BLaER1 (cell line): Measurements from ENCODE around the gene HLA-G.
"Not testable (repeated sequence)": the region's sequence is repeated elsewhere in the genome, so short reads cannot be mapped to it uniquely, and the experiment has no call there.

Source experiments
- H3K27ac ChIP-seq: shearing (Covaris generic); formaldehyde crosslinking; 2 replicates; pipeline ENCODE4 v1.8.1; 2022
- H3K27me3 ChIP-seq: shearing (Covaris generic); formaldehyde crosslinking; 2 replicates; pipeline ENCODE4 v1.8.1; 2022
- H3K36me3 ChIP-seq: shearing (Covaris generic); formaldehyde crosslinking; 2 replicates; pipeline ENCODE4 v1.8.1; 2022
- H3K4me1 ChIP-seq: shearing (Covaris generic); formaldehyde crosslinking; 2 replicates; pipeline ENCODE4 v1.8.1; 2022
- H3K4me2 ChIP-seq: shearing (Covaris generic); formaldehyde crosslinking; 2 replicates; pipeline ENCODE4 v1.8.1; 2022
- H3K4me3 ChIP-seq: shearing (Covaris generic); formaldehyde crosslinking; 2 replicates; pipeline ENCODE4 v1.8.1; 2022
- H3K9ac ChIP-seq: shearing (Covaris generic); formaldehyde crosslinking; 2 replicates; pipeline ENCODE4 v1.8.1; 2022
- H3K9me3 ChIP-seq: shearing (Covaris generic); formaldehyde crosslinking; 2 replicates; pipeline ENCODE4 v1.8.1; 2022
- H4K20me1 ChIP-seq: shearing (Covaris generic); formaldehyde crosslinking; 2 replicates; pipeline ENCODE4 v1.8.1; 2022
- Cebpa-rat ChIP-seq: shearing (Covaris generic); IDR thresholded peaks from 2 replicates; pipeline ENCODE4 v1.8.1; 2022

Gene HLA-G

DNA sequence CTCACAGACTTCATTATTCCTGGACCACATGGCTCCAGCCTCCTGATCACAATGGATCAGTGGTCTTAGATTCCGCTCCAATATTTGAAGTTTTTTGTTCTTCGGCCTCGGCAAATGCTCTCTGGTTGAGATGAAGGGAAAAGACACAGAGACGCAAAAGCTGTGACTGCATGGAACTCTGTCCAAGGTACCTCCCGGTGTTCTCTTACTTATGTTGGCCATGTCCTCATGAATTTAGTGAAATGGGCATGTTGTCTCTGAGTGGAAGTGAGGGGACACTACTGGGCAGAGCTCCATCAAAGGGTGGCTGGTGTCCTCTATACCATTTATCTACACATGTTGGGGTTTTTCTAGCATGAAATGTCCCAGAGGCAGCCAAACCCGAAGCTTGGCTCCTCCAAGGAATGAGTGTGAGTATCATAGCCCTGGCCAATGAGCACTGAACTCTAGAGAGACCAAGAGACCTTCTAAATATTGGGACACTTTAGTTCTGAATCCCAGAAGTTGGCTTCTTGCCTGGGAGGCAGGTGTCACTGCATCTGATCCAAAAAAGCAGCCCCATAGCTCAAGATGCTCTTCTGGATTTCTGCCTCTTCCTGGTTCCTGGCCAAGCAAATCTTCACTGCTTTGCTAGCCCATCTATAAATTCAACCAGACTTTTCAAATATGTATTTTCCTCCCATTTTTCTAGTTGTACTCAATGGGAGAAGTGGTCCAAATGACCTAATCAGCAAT lies 34.1 kb downstream of the HLA-G start:
- H3K4me2 ChIP-seq: no peak overlapping the region
- H3K4me3 ChIP-seq: no peak overlapping the region
- H3K4me1 ChIP-seq: no peaks in the 10 kb centered on the region
- no peak for TF ChIP-seq Cebpa-rat
- H3K9me3 ChIP-seq: no peaks in the 10 kb centered on the region
- H3K27ac ChIP-seq: no peak overlapping the region
- H3K27me3 ChIP-seq: no peaks in the 10 kb centered on the region
- H3K36me3 ChIP-seq: no peaks in the 10 kb centered on the region
- no peaks in the 10 kb centered on the region for H4K20me1 ChIP-seq
- no peak overlapping the region for H3K9ac ChIP-seq

DNA sequence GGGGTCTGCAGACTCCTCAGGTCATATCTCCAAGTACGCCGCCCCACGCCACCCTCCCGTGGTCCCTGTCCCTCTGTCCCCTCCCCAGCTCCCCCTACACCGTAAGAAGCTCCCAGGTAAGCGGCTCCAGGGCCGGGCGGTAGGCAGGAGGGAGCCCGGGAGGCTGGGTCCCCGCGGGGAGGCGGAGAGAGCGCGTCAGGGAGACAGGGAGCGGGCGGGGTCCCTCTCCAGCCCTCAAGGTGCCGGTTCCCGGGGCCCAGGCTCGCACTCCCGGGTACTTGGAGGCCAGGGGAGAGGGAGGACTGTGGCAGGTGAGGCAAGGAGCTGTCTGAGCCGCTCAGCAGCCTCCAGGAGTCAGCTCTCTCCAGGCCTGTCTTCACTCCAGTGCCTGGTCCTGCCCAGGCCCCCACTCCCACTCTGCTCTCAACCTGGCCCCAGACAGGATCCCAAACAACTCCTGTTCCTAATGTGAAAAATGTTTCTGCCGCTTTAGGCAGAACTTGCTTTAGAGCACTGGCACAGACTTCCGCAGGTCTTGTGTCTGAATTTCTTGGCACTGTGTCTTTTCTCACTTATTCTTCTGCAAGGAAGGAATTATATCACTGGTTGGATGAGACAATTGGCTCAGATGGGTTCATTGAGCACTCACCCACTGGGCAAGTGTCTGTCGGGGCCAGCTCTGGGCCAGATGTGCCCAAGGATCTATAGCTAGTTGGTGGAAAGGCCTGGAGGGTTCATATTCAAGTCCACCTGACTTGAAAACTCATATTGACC lies 36.6 kb downstream of the HLA-G start:
- no peaks in the 10 kb centered on the region for H3K9me3 ChIP-seq
- H3K4me2 ChIP-seq: no peak overlapping the region
- no peak overlapping the region for H3K27ac ChIP-seq
- H3K9ac ChIP-seq: no peak overlapping the region
- TF ChIP-seq Cebpa-rat: no peak
- H3K36me3 ChIP-seq: no peaks in the 10 kb centered on the region
- no peaks in the 10 kb centered on the region for H3K4me1 ChIP-seq
- no peaks in the 10 kb centered on the region for H4K20me1 ChIP-seq
- H3K27me3 ChIP-seq: no peaks in the 10 kb centered on the region
- no peak overlapping the region for H3K4me3 ChIP-seq

DNA sequence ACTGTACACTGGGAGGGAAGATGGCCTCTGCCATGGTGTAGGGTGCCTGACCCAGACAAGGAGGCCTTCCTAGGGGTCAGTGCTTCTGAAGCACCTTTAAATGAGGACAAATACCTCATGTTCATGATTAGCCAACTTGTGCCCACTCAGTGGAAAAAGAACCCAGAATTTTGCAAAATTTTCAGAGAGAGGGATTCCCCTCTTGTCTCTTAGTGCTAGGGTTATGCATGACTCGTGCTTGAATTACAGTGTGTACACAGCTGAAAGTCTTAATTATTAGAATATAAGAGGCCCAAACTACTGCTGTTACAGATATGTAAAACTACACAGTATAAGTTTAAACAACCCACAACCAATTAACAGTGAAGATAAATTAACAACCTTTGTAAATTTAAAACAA lies 38.0 kb downstream of the HLA-G start:
- no peak overlapping the region for H3K27ac ChIP-seq
- H3K36me3 ChIP-seq: no peaks in the 10 kb centered on the region
- no peak overlapping the region for H3K9ac ChIP-seq
- H3K4me2 ChIP-seq: no peak overlapping the region
- no peaks in the 10 kb centered on the region for H3K4me1 ChIP-seq
- H3K4me3 ChIP-seq: no peak overlapping the region
- no peaks in the 10 kb centered on the region for H3K9me3 ChIP-seq
- no peak for TF ChIP-seq Cebpa-rat
- no peaks in the 10 kb centered on the region for H3K27me3 ChIP-seq
- no peaks in the 10 kb centered on the region for H4K20me1 ChIP-seq

DNA sequence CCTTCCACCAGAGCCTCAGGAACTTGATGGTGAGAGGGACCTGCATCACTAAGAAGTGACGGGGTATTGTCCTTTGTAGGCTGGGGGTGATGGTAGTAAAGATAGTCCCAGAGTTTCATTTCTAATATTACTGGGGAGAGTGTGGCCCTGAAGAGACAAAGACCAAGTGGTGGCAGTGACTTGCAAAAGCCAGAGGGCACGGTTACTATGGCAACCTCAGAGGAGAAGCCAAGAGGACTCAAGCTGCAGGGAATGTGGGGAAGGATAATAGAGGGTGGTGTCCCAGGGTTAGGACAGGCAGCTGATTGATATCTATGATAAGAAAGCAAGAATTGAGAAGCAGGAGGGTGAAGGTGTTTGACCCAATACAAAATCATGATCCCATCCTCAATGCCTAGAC lies 42.5 kb downstream of the HLA-G start:
- no peak overlapping the region for H3K9ac ChIP-seq
- H3K4me3 ChIP-seq: no peak overlapping the region
- no peaks in the 10 kb centered on the region for H3K36me3 ChIP-seq
- no peak overlapping the region for H3K27ac ChIP-seq
- no peaks in the 10 kb centered on the region for H3K9me3 ChIP-seq
- H3K27me3 ChIP-seq: no peaks in the 10 kb centered on the region
- no peak overlapping the region for H3K4me2 ChIP-seq
- H3K4me1 ChIP-seq: no peaks in the 10 kb centered on the region
- no peak for TF ChIP-seq Cebpa-rat
- H4K20me1 ChIP-seq: no peaks in the 10 kb centered on the region

DNA sequence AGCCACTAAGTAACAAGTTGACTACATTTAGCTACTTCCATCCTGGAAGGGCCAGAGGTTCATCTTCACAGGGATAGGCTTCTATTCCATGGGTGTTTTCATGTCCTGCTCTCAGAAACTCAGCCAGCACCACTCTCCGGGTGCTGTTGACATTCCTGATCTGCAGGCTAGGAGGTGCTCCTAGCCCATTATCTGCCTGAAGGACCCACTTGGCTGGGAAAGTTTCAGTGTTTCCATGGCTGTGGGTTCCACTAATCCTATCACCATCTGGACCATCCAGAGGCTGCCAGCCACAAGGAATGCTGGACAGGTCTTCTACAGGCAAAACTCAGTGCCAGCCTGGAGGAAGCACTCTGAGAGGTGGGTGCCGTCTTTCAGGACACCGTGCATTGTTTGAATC lies 45.2 kb downstream of the HLA-G start:
- Histone ChIP-seq H3K4me1 (no peaks in the 10 kb centered on the region), H3K27ac (no peak overlapping the region), H4K20me1 (no peaks in the 10 kb centered on the region), H3K36me3 (no peaks in the 10 kb centered on the region), H3K27me3 (no peaks in the 10 kb centered on the region), H3K9ac (no peak overlapping the region), H3K9me3 (no peaks in the 10 kb centered on the region), H3K4me2 (no peak overlapping the region), H3K4me3 (no peak overlapping the region)
- TF ChIP-seq Cebpa-rat: no peak

DNA sequence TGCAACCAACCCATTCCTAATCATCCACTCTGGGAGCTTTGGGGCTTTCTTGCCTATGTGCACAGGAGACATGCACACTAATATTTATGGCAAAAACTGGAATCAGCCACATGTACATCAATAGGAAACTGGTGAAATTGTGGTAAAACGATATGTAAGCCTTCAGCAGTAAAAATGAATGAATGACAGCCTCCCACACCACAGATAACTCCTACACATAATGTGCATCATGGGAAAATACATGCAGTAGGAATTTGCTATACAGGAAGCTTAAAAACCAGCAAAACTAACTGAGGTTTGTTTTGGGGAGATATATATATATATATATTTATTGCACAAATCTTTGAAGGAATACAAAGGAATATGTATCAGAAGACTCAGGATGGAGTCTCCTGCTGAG lies 47.6 kb downstream of the HLA-G start:
- H3K9ac ChIP-seq: no peak overlapping the region
- no peaks in the 10 kb centered on the region for H3K36me3 ChIP-seq
- H3K27me3 ChIP-seq: no peaks in the 10 kb centered on the region
- TF ChIP-seq Cebpa-rat: no peak
- no peak overlapping the region for H3K4me3 ChIP-seq
- no peaks in the 10 kb centered on the region for H3K9me3 ChIP-seq
- H3K4me1 ChIP-seq: no peaks in the 10 kb centered on the region
- no peak overlapping the region for H3K4me2 ChIP-seq
- H4K20me1 ChIP-seq: no peaks in the 10 kb centered on the region
- H3K27ac ChIP-seq: no peak overlapping the region

DNA sequence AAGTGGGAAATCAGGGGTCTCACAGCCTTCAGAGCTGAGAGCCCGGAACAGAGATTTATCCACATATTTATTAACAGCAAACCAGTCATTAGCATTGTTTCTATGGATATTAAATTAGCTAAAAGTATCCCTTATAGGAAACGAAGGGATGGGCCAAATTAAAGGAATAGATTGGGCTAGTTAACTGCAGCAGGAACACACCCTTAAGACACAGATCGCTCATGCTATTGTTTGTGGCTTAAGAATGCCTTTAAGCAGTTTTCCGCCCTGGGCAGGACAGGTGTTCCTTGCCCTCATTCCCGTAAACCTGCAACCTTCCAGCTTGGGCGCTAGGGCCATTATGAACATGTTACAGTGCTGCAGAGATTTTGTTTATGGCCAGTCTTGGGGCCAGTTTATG lies 48.1 kb downstream of the HLA-G start:
- not testable (repeated sequence) for H3K27ac ChIP-seq, H3K4me3 ChIP-seq, H3K9ac ChIP-seq, H3K4me2 ChIP-seq, H3K4me1 ChIP-seq, H3K9me3 ChIP-seq, H4K20me1 ChIP-seq, H3K27me3 ChIP-seq, H3K36me3 ChIP-seq
